ES-I3 (cell line): ENCODE measurements around the gene OSBPL10.

ENCODE experiments used
- H3K36me3 ChIP-seq: 2 replicates; pipeline ENCODE4 v1.6.1; 2013; ENCODE audit warnings: mild to moderate bottlenecking, low read length, control low read depth, moderate library complexity; ENCODE audit not compliant: insufficient read depth
- H3K4me1 ChIP-seq: 2 replicates; pipeline ENCODE4 v1.6.1; 2013; ENCODE audit warnings: mild to moderate bottlenecking, control low read depth, low read length; ENCODE audit not compliant: insufficient read depth
- H3K9ac ChIP-seq: 2 replicates; pipeline ENCODE4 v1.6.1; 2013; ENCODE audit warnings: low read depth, mild to moderate bottlenecking, low read length, moderate library complexity
- H3K9me3 ChIP-seq: 2 replicates; pipeline ENCODE4 v1.6.1; 2013; ENCODE audit warnings: mild to moderate bottlenecking, low read length, moderate library complexity; ENCODE audit not compliant: control insufficient read depth, insufficient read depth

The OSBPL10 gene

GRCh38 chr3:31639828-31640227 is 341.2 kb downstream of the OSBPL10 start:
- Histone ChIP-seq H3K4me1 (no peaks in the 10 kb centered on the region), H3K36me3 (no peaks in the 10 kb centered on the region), H3K9ac (no peak overlapping the region), H3K9me3 (no peaks in the 10 kb centered on the region)

- Histone ChIP-seq H3K36me3 (no peaks in the 10 kb centered on the region), H3K4me1 (no peaks in the 10 kb centered on the region)
These were observed 344.2 kb downstream of the OSBPL10 start for GRCh38 chr3:31636694-31637442.

GRCh38 chr3:31636049-31636448 is 345.0 kb downstream of the OSBPL10 start:
- H3K4me1 ChIP-seq = no peaks in the 10 kb centered on the region
- no peaks in the 10 kb centered on the region for H3K9me3 ChIP-seq
- H3K36me3 ChIP-seq = no peaks in the 10 kb centered on the region
- no peak overlapping the region for H3K9ac ChIP-seq

More at GRCh38 chr3:31636694-31637442, 344.2 kb downstream of the OSBPL10 start:
- H3K9me3 ChIP-seq = no peaks in the 10 kb centered on the region
- no peak overlapping the region for H3K9ac ChIP-seq

GRCh38 chr3:31635545-31635944 is 345.5 kb downstream of the OSBPL10 start:
- Histone ChIP-seq H3K9ac (no peak overlapping the region), H3K36me3 (no peaks in the 10 kb centered on the region), H3K4me1 (no peaks in the 10 kb centered on the region), H3K9me3 (no peaks in the 10 kb centered on the region)

- no peaks in the 10 kb centered on the region for H3K36me3 ChIP-seq
- H3K9ac ChIP-seq = no peak overlapping the region
These were observed 346.6 kb downstream of the OSBPL10 start for GRCh38 chr3:31634476-31634875.

GRCh38 chr3:31629054-31629453 is 352.0 kb downstream of the OSBPL10 start:
- Histone ChIP-seq H3K9me3 (no peaks in the 10 kb centered on the region), H3K4me1 (peaks cover 10% of the 10 kb centered on the region; the same call in 1 of the 2 replicates), H3K9ac (no peak overlapping the region), H3K36me3 (no peaks in the 10 kb centered on the region)

More at GRCh38 chr3:31634476-31634875, 346.6 kb downstream of the OSBPL10 start:
- H3K9me3 ChIP-seq = no peaks in the 10 kb centered on the region
- H3K4me1 ChIP-seq = no peaks in the 10 kb centered on the region

GRCh38 chr3:31625358-31625757 is 355.7 kb downstream of the OSBPL10 start:
- H3K9me3 ChIP-seq = no peaks in the 10 kb centered on the region
- H3K36me3 ChIP-seq = no peaks in the 10 kb centered on the region
- H3K9ac ChIP-seq = no peak overlapping the region
- peaks cover 10% of the 10 kb centered on the region; the same call in 1 of the 2 replicates for H3K4me1 ChIP-seq

- Histone ChIP-seq H3K36me3 (no peaks in the 10 kb centered on the region), H3K9ac (no peak overlapping the region), H3K9me3 (no peaks in the 10 kb centered on the region), H3K4me1 (peaks cover 10% of the 10 kb centered on the region; the same call in 1 of the 2 replicates)
These were observed 356.9 kb downstream of the OSBPL10 start for GRCh38 chr3:31624083-31624709.

GRCh38 chr3:31622636-31623288 is 358.3 kb downstream of the OSBPL10 start:
- H3K9ac ChIP-seq = no peak overlapping the region
- H3K4me1 ChIP-seq = peaks cover 10% of the 10 kb centered on the region; the same call in 1 of the 2 replicates
- no peaks in the 10 kb centered on the region for H3K9me3 ChIP-seq
- H3K36me3 ChIP-seq = no peaks in the 10 kb centered on the region

GRCh38 chr3:31621314-31621713 is 359.7 kb downstream of the OSBPL10 start:
- Histone ChIP-seq H3K9me3 (no peaks in the 10 kb centered on the region), H3K4me1 (peaks cover 11% of the 10 kb centered on the region; the same call in 1 of the 2 replicates), H3K36me3 (no peaks in the 10 kb centered on the region), H3K9ac (no peak overlapping the region)

GRCh38 chr3:31620656-31621055 is 360.4 kb downstream of the OSBPL10 start:
- Histone ChIP-seq H3K9ac (no peak overlapping the region), H3K9me3 (no peaks in the 10 kb centered on the region), H3K36me3 (no peaks in the 10 kb centered on the region), H3K4me1 (peaks cover 14% of the 10 kb centered on the region; the same call in 1 of the 2 replicates)

GRCh38 chr3:31616711-31617110 is 364.4 kb downstream of the OSBPL10 start:
- no peak overlapping the region for H3K9ac ChIP-seq
- no peaks in the 10 kb centered on the region for H3K9me3 ChIP-seq
- H3K4me1 ChIP-seq = peaks cover 4% of the 10 kb centered on the region; the same call in 1 of the 2 replicates
- no peaks in the 10 kb centered on the region for H3K36me3 ChIP-seq

GRCh38 chr3:31615071-31615875 is 365.8 kb downstream of the OSBPL10 start:
- no peak overlapping the region for H3K9ac ChIP-seq
- no peaks in the 10 kb centered on the region for H3K9me3 ChIP-seq
- H3K36me3 ChIP-seq = no peaks in the 10 kb centered on the region
- H3K4me1 ChIP-seq = peaks cover 4% of the 10 kb centered on the region; the same call in 1 of the 2 replicates
